Activated CD4-positive, alpha-beta memory T cell treated with anti-CD3 and anti-CD28 coated beads, Interleukin-2, amount 10 ng/mL, durations not matched to agents 7 days and 5 days (primary cell): ENCODE measurements around the gene SBDS. TPM values are rescaled to one million over a fixed set of nuclear protein-coding genes. Genes with fewer than 3 reads are reported as not detected.
"Not testable (repeated sequence)": the region's sequence is repeated elsewhere in the genome, so short reads cannot be mapped to it uniquely, and the experiment has no call there.

Experiments used
- CTCF ChIA-PET: fragments of 350-600 bp; sonication (Branson Sonifier 250); formaldehyde crosslinking; loops from one replicate; lab custom pipeline; 2021; ENCODE audit warnings: antibody characterized with exemption, inconsistent platforms; lab: Charles Lee
- POLR2A ChIA-PET: fragments of 350-600 bp; sonication (Branson Sonifier 250); formaldehyde crosslinking; loops from one replicate; lab custom pipeline; 2021; ENCODE audit warnings: antibody characterized with exemption; lab: Charles Lee
- DNase-seq: peaks from one replicate; pipeline ENCODE4 v3.0.0-alpha.2; 2020
- H3K27ac Mint-ChIP-seq: one replicate; pipeline ENCODE4 v1.8.0; 2021; ENCODE audit warnings: mild to moderate bottlenecking, mixed read lengths
- H3K27me3 Mint-ChIP-seq: one replicate; pipeline ENCODE4 v1.8.0; 2021; ENCODE audit warnings: mixed read lengths
- H3K36me3 Mint-ChIP-seq: one replicate; pipeline ENCODE4 v1.8.0; 2021; ENCODE audit warnings: low read depth, mixed read lengths
- H3K4me1 Mint-ChIP-seq: one replicate; pipeline ENCODE4 v1.8.0; 2021; ENCODE audit warnings: mixed read lengths
- H3K4me3 Mint-ChIP-seq: one replicate; pipeline ENCODE4 v1.8.0; 2021; ENCODE audit warnings: mild to moderate bottlenecking, mixed read lengths
- H3K9me3 Mint-ChIP-seq: one replicate; pipeline ENCODE4 v1.8.0; 2021; ENCODE audit warnings: mixed read lengths
- total RNA-seq, 2 experiments: library from RNA; stranded (reverse); gene quantifications; one replicate each; pipeline ENCODE4 v1.2.3, GENCODE V29; 2021

The SBDS gene
- total RNA-seq, 2 experiments from 2014 or later, result 40.2 to 40.7 TPM

DNA sequence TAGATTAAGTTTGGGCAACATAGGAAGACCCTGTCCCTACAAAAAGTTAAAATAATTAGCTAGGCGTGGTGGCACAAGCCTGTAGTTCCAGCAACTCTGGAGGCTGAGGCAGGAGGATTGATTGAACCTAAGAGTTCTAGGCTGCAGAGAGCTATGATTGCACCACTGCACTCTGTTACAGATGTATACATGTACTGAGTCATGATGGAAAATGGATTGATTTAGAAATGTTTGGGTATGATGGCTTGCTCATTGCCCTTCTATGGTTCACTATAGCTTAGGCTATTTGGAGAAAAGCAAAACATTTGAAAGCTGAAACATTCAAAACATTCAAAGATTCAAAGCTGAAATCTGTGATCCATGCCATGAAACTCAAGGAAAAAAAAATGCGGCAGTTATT, 16.4 kb downstream of the SBDS start:
- POLR2A ChIA-PET, H3K36me3 Mint-ChIP-seq, H3K27ac Mint-ChIP-seq, DNase-seq, H3K4me3 Mint-ChIP-seq, H3K4me1 Mint-ChIP-seq, H3K27me3 Mint-ChIP-seq: not testable (repeated sequence)
- CTCF ChIA-PET, result interaction anchor here (0.6 to 0.7 kb wide), 2 partner anchors 9 to 47 kb away, joined by 3 read pairs; no protein-coding TSS in a partner anchor
- H3K9me3 Mint-ChIP-seq, result peaks cover 14% of the 10 kb centered on the region

DNA sequence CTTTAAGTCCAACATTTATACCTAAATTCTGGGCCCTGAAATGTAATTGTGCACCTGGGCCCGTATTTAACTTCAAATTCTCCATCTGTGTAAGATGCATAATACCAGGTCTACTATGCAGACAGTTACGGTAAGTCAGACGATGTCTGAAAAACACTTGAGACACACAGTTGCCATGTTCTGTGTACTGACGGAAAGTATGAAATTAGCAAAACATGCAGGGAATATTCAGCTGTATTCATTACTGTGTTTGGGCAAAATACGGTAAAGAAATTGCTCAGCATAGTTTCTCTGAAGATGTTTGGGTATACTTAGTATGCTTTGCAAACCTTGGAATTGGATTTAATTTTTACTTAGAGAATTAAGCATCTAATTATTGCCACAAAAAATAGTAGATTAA, 17.1 kb downstream of the SBDS start:
- CTCF ChIA-PET, H3K27me3 Mint-ChIP-seq: not testable (repeated sequence)

DNA sequence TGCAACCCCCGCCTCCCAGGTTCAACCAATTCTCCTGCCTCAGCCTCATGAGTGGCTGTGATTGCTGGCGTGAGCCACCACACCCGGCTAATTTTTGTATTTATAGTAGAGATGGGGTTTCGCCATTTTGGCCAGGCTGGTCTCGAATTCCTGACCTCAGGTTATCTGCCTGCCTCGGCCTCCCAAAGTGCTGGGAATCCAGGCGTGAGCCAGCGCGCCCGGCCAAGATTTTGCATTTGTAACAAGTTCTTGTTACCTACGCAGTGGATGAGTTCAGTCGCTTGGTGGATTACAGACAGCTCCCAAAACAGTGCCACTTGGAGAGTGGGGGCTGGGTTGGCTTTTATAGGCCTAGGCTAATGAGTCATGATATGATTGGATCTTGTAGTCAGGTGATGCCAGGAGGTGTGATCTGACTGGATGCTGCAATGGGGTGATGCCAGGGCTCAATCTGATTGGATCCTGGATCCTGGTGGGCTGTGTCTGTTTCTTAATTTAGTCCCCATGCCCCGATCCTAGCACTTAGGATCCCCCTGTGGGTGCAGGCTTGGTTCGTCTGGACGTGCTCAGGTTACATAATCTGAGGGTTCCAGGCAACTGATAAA, 20.3 kb downstream of the SBDS start:
- H3K9me3 Mint-ChIP-seq, result peaks cover 5% of the 10 kb centered on the region
- no peaks in the 10 kb centered on the region for H3K4me1 Mint-ChIP-seq
- peaks cover under 1% of the 10 kb centered on the region for H3K36me3 Mint-ChIP-seq
- POLR2A ChIA-PET, result no interaction called here
- DNase-seq, result no peak
- CTCF ChIA-PET, result no interaction called here
- no peaks in the 10 kb centered on the region for H3K27me3 Mint-ChIP-seq
- H3K27ac Mint-ChIP-seq, result no peak overlapping the region
- H3K4me3 Mint-ChIP-seq, result no peak overlapping the region

More for the DNA sequence above, 17.1 kb downstream of the SBDS start:
- H3K36me3 Mint-ChIP-seq, H3K27ac Mint-ChIP-seq, POLR2A ChIA-PET, H3K4me3 Mint-ChIP-seq, H3K4me1 Mint-ChIP-seq, DNase-seq: not testable (repeated sequence)
- H3K9me3 Mint-ChIP-seq, result peaks cover 14% of the 10 kb centered on the region

DNA sequence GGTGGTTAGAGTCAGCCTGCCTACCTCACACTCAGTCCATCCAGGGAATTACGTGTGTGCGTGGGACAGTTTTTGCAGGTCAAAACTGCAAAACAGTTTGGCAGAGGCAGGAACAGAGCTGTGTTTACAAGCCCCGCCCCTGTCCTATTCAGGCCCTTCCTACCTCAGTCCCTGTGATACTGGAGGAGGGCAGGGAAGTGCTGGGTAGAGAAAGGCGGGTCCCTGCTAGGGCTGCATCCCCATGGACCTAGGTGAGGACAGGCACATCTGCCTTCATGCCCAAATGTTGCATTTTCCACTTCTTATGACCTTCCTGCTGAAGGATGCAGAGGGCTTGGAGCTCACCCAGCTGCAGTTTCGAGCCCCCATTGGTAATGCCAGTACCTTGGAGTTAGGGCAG, 25.1 kb downstream of the SBDS start:
- POLR2A ChIA-PET, result no interaction called here

DNA sequence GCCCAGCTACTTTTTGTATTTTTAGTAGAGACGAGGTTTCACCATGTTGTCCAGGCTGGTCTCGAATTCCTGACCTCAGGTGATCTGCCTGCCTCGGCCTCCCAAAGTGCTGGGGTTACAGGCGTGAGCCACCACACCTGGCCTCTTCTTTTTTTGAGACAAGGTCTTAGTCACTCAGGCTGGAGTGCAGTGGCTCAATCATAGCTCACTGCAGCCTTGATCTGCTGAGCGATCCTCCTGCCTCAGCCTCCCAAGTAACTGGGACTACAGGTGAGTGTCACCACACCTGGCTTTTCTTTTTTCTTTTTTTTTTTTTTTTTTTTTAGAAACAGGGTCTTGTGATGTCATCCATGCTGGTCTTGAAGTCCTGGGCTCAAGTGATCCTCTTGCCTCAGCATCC, 26.4 kb downstream of the SBDS start:
- H3K27ac Mint-ChIP-seq, H3K4me3 Mint-ChIP-seq, H3K27me3 Mint-ChIP-seq, POLR2A ChIA-PET, H3K4me1 Mint-ChIP-seq, CTCF ChIA-PET, DNase-seq, H3K9me3 Mint-ChIP-seq, H3K36me3 Mint-ChIP-seq: not testable (repeated sequence)

More for the DNA sequence above, 25.1 kb downstream of the SBDS start:
- H3K4me1 Mint-ChIP-seq, result no peaks in the 10 kb centered on the region
- no peak overlapping the region for H3K27ac Mint-ChIP-seq
- no peak overlapping the region for H3K4me3 Mint-ChIP-seq
- DNase-seq, result no peak
- no peaks in the 10 kb centered on the region for H3K9me3 Mint-ChIP-seq
- CTCF ChIA-PET, result interaction anchor here (0.6 kb wide), 1 partner anchor 14 kb away, joined by 3 read pairs; no protein-coding TSS in a partner anchor
- no peaks in the 10 kb centered on the region for H3K27me3 Mint-ChIP-seq
- H3K36me3 Mint-ChIP-seq, result no peaks in the 10 kb centered on the region

DNA sequence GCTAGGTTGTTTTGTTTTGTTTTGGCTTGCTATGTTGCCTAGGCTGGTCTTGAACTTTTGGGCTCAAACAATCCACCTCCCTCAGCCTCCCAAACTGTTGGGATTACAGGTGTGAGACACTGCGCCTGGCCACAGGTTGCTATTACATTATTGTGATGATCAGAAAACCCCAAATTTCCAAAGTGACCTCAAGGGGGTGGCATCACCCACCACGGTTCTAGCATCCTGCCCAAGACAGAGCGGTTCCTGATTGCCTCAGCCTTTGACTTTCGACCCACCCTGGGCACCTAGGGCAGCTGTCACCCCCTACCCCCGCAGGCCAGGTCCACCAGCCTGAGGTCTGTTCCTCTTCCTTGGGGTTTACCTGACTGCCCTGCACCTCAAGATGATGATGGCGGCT, 28.4 kb downstream of the SBDS start:
- no peaks in the 10 kb centered on the region for H3K27me3 Mint-ChIP-seq
- no peak for DNase-seq
- H3K4me1 Mint-ChIP-seq, result no peaks in the 10 kb centered on the region
- no peaks in the 10 kb centered on the region for H3K9me3 Mint-ChIP-seq
- ChIA-PET CTCF (no interaction called here), POLR2A (interaction anchor here (1.5 kb wide), 1 partner anchor 46 kb away, joined by 5 read pairs; the partner anchor contains the start of gene TMEM248)
- H3K4me3 Mint-ChIP-seq, result no peak overlapping the region
- H3K27ac Mint-ChIP-seq, result no peak overlapping the region
- H3K36me3 Mint-ChIP-seq, result no peaks in the 10 kb centered on the region

DNA sequence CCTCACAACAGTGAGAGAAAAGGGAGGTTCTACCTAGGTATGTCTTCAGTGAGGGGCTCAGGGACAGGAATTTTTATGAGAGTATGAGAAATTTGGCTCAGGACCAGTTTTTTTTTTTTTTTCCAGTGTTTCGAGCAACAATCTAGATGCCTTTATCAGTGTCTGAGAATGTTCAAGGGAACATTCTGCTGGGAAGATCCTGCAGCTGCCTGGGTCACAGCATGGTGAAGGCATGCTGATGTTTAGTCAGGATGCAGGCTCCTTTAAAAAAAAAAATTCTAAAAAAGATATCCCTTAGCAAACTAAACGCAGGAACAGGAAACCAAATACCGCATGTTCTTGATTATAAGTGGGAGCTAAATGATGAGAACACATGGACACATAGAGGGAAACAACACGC, 31.0 kb downstream of the SBDS start:
- POLR2A ChIA-PET, result no interaction called here
- no peaks in the 10 kb centered on the region for H3K27me3 Mint-ChIP-seq
- H3K9me3 Mint-ChIP-seq, result no peaks in the 10 kb centered on the region
- DNase-seq, result no peak
- no peak overlapping the region for H3K27ac Mint-ChIP-seq
- H3K4me1 Mint-ChIP-seq, result no peaks in the 10 kb centered on the region
- H3K36me3 Mint-ChIP-seq, result peaks cover 10% of the 10 kb centered on the region
- no peak overlapping the region for H3K4me3 Mint-ChIP-seq
- CTCF ChIA-PET, result no interaction called here

DNA sequence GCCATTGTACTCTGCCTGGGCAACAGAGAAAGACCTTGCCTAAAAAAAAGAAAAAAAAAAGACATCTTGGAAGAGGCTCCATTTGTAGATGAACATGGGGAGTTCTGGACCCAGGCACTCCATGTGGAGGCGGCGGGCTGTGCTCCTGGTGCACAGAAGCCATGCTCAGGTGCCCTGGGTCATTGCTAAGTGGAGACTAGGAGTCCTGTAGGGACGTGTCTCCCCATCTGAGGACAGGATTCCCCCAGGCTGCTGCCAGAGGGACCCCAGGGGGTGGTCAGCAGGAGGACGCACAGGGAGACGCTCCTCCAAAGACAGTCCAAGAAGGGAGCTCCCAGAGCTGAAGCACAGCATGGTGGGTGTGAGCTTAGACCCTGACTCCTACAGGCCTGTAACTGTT, 34.3 kb downstream of the SBDS start:
- Mint-ChIP-seq H3K4me1 (no peaks in the 10 kb centered on the region), H3K27ac (no peak overlapping the region), H3K9me3 (no peaks in the 10 kb centered on the region), H3K36me3 (peaks cover 35% of the 10 kb centered on the region), H3K4me3 (no peak overlapping the region), H3K27me3 (no peaks in the 10 kb centered on the region)
- POLR2A ChIA-PET, result no interaction called here
- no peak for DNase-seq
- CTCF ChIA-PET, result no interaction called here

DNA sequence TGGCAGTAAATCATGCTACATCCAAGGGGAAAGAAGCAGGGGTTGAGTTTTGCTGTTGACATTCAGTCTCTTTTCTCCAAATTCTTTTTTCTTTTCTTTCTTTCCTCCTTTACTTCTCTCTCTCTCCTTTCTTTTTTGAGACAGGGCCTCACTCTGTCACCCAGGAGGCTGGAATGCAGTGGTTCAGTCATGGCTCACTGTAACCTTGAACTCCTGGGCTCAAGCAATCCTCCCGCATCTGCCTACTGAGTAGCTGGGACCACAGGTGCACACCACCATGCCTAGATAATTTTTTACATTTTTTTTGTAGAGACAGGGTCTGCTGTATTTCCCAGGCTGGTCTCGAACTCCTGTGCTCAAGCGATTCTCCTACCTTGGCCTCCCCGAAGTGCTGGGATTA, 35.2 kb downstream of the SBDS start:
- Mint-ChIP-seq H3K36me3 (peaks cover 41% of the 10 kb centered on the region), H3K4me1 (no peaks in the 10 kb centered on the region), H3K27me3 (no peaks in the 10 kb centered on the region), H3K4me3 (no peak overlapping the region), H3K9me3 (no peaks in the 10 kb centered on the region), H3K27ac (no peak overlapping the region)
- ChIA-PET POLR2A (no interaction called here), CTCF (no interaction called here)
- no peak for DNase-seq

DNA sequence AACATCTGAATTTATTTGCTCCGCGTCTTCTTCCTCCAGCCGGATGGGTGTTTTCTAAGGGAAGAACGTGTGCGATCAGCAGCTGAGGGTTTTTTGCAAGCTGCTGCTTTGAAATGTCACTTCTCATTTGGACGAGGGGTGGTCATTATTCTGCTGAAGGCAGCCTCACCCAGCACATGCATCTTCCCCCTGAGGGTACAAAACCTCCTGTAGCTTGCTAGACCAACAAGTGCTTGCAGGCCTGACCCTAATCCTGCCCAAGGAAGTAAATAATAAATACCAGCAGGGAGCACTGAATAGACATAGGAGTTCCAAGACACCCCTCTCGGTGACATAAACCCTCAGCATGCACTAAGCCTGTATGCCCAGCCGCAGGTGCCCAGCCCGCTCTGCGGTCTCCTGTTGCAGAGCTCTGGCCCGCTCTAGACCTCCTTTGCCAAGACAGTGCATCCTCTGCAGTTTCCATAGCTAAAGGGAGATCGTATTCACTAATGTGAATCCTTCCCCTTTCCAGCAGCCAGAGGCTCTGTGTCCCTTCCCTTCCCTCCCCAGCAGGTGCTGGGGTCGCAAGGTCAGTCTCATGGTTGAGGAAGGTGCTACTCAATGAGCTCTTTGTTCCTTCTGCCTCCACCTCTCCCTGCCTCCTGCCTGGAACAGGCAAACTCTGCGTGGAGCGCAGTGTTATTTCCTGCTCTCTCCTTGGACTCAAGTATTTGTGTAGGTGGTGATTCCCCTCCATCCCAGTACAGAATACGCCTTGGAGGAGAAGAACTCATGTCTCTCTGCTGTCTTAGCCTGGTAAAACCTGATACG, 36.6 kb downstream of the SBDS start:
- Mint-ChIP-seq H3K4me3 (no peak overlapping the region), H3K36me3 (peaks cover 47% of the 10 kb centered on the region), H3K27me3 (no peaks in the 10 kb centered on the region), H3K4me1 (no peaks in the 10 kb centered on the region), H3K27ac (no peak overlapping the region), H3K9me3 (no peaks in the 10 kb centered on the region)
- POLR2A ChIA-PET, result no interaction called here
- CTCF ChIA-PET, result no interaction called here
- DNase-seq, result no peak

DNA sequence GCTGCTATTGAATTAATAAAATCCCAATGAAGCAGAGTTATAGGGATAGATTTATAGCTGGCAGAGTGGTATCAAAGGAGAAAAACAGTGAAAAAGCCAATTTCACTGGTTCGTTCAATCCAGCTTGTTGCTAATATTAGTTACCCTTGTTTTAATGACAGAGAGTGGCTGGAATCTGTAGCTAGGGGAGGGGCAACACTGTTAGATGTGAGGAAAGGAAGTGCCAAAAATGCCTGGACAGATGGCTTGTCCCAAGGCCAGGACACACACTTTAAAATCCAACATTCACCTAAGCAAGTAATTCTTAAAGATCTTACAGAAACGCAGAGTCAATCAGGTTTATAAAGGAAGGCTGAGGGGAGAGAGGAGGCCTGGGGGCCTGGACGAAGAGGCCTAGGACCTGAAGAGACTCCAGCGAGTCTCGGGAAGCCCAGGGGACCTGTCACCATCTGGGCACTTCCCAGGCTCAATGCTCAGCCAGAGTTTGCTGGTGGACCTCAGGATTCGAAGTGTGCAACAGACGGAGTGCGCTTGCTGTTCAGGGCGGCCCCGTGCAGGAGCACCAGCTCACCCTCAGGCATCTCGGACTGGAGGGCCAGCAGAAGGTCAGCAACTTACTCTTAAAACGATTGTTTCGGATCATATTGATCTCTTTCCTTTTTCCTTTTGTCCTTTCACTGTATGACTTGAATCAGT, 37.6 kb downstream of the SBDS start:
- CTCF ChIA-PET, result no interaction called here
- no peak for DNase-seq
- POLR2A ChIA-PET, result no interaction called here
- no peaks in the 10 kb centered on the region for H3K9me3 Mint-ChIP-seq
- no peak overlapping the region for H3K4me3 Mint-ChIP-seq
- H3K27ac Mint-ChIP-seq, result no peak overlapping the region
- no peaks in the 10 kb centered on the region for H3K27me3 Mint-ChIP-seq
- H3K4me1 Mint-ChIP-seq, result no peaks in the 10 kb centered on the region
- H3K36me3 Mint-ChIP-seq, result peaks cover 53% of the 10 kb centered on the region

DNA sequence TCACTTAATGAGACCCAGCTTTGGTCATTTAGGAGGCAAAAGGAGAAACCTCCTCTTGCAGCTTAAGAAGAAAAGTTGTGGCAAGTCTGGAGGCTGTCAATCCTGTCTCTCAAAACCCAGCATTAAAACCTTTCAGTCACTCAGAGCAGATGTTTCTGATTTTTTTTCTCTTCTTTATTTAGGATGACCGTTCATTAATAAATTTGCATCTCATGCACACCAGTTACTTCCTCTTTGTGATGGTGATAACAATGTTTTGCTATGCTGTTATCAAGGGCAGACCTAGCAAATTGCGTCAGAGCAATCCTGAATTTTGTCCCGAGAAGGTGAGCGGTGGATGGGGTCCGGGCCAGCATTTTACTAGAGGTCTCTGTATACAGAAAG, 42.4 kb downstream of the SBDS start:
- Mint-ChIP-seq H3K36me3 (peaks cover 65% of the 10 kb centered on the region), H3K27me3 (no peaks in the 10 kb centered on the region), H3K4me1 (no peaks in the 10 kb centered on the region), H3K4me3 (no peak overlapping the region), H3K9me3 (no peaks in the 10 kb centered on the region), H3K27ac (no peak overlapping the region)
- CTCF ChIA-PET, result no interaction called here
- POLR2A ChIA-PET, result no interaction called here
- DNase-seq, result no peak

DNA sequence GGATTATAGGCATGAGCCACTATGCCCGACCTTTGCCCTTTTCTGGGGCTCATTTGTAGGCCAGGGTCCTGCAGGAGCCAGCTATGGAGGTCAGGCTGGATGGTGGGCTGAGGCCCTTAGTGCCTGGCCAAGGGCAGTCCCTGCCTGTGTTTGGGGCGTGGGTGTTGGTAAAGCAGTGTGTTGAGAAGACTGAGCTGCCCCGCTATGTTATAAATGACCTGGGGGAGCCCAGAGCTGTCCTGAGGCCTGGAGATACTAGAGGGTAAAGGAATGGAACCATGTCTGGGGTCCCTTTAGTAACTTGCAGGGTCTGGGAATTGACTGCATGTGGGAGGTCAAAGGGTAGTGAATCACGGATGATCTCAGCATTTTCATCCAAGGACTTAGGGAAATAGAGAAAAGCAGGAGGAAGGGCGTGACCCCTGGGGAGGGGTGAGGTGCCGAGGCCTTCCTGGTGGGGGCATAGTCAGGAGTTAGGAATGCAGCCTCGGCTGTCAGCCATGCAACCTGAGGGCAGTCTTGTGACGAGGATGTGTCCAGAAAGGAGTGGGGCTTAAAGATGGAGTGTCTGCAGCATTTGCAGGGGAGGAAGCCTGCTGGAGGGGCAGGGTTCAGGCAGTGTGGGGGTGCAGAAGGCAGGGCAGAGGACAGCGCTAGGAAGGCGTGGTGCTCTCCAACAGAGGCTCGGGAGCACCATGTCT, 42.9 kb downstream of the SBDS start:
- no peak for DNase-seq
- ChIA-PET POLR2A (no interaction called here), CTCF (no interaction called here)
- H3K4me3 Mint-ChIP-seq, result no peak overlapping the region
- H3K4me1 Mint-ChIP-seq, result no peaks in the 10 kb centered on the region
- peaks cover 65% of the 10 kb centered on the region for H3K36me3 Mint-ChIP-seq
- no peaks in the 10 kb centered on the region for H3K27me3 Mint-ChIP-seq
- H3K27ac Mint-ChIP-seq, result no peak overlapping the region
- no peaks in the 10 kb centered on the region for H3K9me3 Mint-ChIP-seq
